ENCODE results near the gene GLIS1. TPM values are rescaled to one million over a fixed set of nuclear protein-coding genes. Genes with fewer than 3 reads are reported as not detected.

GLIS1 gene
- total RNA-seq, 1 donor from 2014 or later = not detected

DNA sequence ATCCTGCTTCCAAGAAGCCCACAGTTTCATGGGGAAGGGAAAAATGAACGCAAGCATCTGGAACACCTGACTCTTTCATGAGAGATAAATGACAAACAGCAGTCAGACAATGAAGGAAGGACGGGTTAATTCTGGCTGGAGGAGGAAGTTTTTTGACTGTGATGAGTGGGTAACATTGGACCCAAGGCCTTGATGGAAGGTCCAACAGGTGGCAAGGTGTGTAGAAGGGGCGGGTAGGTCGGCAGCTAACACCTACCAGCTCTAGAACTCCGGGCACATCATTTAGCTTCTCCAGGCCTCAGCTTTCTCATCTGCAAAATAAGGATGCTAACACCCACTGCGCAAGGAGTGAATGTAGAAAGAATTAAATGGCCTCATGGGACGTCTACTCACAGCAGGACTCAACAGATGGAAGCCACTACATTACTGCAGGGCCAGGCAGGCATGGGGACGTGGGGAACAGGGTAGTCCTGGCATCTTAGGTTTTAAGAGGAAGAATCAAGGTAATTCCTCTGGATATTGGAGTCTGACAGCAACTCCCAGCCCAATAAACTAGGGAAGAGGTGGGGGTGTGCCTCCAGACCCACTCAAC lies 12.9 kb downstream of the GLIS1 start:
- intact Hi-C loops (cut with micrococcal nuclease) = no loop called here
- ATAC-seq (no peak), DNase-seq (no peak)

DNA sequence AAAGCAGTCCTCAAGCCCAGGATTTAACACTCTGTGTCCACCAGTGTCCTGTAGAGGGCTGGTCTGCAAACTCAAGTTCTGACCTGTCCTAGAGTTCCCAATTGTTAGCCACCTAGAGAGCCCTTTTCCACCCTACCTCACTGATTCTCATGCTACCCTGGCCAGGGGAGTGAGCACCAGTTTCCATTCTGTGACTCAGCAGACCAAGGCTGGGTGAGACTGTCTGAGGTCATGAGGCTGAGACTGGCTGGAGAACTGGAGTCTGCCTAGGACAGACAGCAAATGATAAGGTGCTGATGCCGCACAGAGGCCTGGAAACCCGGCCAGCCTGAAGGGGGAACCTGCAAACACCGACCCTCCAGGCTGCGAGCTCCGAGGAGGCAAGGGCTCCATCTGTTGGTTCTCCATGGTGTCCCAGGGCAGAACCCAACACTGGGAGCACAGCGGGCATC lies 13.7 kb downstream of the GLIS1 start:
- intact Hi-C loops (cut with micrococcal nuclease) = no loop called here
- ATAC-seq (peak; percentile 35), DNase-seq (no peak)

DNA sequence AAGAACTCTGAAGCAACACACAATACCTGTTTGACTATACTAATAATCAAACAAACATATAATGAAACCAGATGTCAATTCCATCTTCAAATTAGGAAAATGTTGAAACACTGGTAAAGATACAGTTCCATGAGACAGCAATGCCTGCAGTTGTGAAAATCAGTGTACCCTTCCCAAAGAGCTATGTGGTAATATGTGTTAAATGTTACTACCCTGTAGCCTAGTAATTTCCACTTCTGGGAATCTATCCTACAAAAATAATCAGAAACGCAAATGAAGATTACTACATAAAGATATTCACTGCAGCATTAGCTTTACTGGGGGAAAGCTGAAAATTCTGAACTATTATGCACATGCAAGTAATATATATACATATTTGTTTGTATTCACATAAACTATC lies 16.9 kb downstream of the GLIS1 start:
- intact Hi-C loops (cut with micrococcal nuclease) = no loop called here
- no peak for DNase-seq
- ATAC-seq = no peak

DNA sequence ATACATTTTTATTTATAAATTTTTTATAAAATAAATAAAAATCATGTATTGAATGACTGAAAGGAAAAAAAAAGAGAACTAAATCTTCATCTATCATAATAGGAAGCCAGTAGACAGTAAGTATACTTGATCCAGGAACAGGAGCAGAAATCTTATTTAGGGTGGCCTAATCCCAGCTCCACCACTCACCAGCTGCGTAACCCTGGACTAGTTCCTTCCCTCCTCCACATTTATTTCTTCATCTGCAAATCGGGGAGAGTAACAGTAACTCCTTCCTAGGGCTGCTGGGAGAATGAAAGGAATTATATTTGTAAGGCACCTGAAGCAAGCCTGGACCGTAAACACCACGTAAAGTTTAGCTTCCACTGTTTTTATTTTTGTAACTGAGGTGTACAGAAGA lies 17.9 kb downstream of the GLIS1 start:
- DNase-seq (no peak), ATAC-seq (no peak)
- intact Hi-C loops (cut with micrococcal nuclease) = no loop called here

DNA sequence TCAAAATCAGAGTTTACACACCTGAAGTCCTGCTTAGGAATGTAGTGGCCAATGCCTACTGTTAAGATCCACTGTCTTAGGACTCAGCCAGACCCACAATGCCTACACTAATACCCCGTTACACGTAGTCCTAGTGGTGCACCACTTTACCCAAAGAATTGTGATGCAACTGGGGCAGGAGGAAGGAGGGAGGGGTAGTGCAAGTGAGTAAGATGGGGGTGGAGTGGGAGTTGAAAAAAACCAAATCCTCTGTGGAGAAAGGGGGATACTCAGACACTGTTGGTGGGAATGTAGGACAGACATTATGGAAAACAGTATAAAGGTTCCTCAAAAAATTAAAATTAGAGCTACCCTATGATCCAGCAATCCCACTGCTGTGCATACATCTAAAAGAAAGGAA lies 19.5 kb downstream of the GLIS1 start:
- intact Hi-C loops (cut with micrococcal nuclease) = no loop called here
- ATAC-seq = no peak
- DNase-seq = no peak

DNA sequence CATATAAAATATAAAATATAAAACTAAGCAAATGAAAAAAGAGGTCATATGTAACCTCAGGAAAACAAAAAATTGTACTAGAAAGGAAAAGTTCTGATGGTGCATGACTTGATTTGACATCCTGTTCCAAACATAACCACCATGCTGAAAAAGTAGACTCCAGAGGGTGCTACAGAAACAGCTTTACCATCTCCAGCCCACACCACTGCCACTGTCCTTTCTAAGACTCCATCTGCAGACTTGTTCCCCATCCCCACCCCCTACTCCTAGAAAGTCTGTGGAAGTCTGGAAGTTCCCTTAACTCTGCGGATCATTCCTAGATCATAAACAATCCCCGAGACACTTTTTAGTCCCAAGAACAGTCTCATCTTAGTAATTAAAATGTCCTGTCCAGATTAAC lies 20.5 kb downstream of the GLIS1 start:
- intact Hi-C loops (cut with micrococcal nuclease) = no loop called here
- no peak for DNase-seq
- ATAC-seq = no peak

DNA sequence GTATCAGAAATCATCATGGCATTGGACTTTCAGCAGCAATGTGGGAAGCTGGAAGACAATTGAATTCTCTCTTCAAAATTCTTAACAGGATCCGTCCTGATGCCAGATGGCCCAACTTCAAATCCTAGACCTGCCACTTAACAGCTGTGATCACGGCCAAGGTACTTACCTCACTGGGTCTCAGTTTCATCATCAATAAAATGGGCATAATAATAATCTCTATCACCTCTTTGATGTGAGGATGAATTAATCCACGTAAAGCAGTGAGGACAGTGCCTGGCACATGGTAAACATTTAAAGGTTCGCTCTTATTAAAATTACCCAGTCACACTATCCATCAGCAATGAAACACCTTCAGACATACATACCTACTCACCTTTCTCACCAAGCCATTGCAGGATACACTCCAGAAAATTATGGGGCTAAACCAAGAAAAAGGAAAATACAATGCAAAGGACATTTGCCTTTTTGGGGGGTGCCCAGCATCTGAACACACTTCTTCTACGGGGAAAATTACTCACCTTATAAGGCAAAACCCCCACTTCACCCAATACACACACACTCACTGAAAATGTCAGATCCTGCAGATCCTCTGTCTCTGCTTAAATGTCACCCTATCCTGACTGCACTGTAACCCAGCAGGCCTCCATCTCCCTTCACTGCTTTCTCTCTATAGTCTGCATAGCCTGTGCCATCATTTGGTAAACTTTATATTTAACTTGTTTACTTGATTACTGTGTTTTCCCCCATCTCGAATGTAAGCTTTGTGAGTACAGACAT lies 21.7 kb downstream of the GLIS1 start:
- ATAC-seq (no peak), DNase-seq (no peak)
- intact Hi-C loops (cut with micrococcal nuclease) = no loop called here

DNA sequence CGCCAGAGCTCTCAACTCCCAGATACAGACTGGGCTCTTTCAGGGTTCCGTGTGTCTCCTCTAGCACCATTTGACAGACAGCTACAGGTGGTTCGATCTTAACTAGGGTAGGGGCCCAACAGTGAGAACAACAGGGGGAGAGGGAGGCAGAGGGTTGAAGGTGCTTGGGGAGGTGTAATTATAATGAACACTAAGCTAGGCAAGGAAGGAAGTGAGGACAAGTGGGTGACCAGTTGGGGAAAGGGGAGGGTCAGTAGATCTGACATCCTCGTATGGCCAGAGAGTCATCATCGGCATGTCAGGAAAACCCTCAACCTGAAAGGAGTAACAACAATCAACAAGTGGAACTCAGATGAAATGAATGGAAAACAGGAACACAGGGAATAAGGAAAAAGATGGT lies 22.8 kb downstream of the GLIS1 start:
- DNase-seq (no peak), ATAC-seq (no peak)
- intact Hi-C loops (cut with micrococcal nuclease) = no loop called here

DNA sequence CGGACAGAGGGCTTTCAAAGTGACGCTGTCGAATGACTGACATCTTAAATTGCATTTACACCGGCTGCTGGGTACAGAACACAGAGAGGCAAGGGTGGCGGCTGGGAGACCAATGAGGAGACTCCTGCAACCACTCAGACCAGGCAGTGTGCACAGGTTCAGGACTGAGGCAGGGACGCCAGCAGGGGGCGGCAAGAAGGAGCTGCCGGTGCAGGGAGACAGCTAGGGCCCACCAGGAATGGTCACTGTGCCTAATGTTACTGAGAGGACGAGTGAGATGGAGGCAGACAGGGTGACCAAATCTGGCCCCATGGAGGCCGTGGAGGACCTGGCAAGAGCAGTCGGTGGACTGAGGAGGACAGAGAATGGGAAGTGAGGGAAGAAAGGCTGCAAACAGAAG lies 23.5 kb downstream of the GLIS1 start:
- peak; percentile 23 for ATAC-seq
- intact Hi-C loops (cut with micrococcal nuclease) = no loop called here

DNA sequence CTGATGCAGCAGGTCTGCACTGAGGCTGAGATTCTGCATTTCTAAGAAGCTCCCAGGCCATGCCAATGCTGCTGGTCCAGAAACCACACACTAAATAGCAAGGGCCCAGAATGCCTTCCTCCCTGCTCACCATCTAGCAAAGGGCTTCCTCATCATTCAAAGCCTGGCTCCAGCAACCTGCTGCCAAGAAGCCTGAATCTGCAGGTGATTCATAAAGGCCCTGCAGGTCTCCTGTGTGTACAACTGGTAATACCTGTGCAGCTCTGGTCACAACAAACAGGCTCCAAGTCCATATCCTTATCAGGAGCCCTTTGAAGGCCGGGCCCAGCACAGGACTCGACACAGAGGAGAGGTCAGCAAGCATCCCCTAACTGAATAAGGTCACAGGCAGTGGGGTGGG lies 26.7 kb downstream of the GLIS1 start:
- intact Hi-C loops (cut with micrococcal nuclease) = no loop called here
- DNase-seq = no peak
- no peak for ATAC-seq

More for the DNA sequence above, 23.5 kb downstream of the GLIS1 start:
- no peak for DNase-seq

DNA sequence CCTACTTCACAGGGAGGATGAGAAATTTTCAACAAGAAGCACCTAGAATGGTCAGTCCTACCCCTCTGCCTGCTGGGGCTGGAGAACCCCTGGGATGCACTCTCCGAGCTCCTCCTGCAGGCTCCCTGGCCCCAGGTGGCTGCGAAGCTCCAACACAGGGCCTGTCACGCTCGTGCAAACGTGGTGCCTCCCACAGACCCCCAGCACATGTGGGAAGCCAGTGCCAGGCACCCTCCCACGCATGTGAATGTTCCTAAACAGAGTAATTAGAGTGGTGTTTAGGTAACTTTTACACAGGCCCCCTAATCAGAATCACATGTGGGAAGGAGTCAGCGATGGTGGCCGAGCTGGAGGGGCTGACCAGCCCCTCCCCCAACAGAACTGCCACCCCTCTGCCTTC lies 28.4 kb downstream of the GLIS1 start:
- DNase-seq = no peak
- intact Hi-C loops (cut with micrococcal nuclease) = no loop called here
- ATAC-seq = no peak

DNA sequence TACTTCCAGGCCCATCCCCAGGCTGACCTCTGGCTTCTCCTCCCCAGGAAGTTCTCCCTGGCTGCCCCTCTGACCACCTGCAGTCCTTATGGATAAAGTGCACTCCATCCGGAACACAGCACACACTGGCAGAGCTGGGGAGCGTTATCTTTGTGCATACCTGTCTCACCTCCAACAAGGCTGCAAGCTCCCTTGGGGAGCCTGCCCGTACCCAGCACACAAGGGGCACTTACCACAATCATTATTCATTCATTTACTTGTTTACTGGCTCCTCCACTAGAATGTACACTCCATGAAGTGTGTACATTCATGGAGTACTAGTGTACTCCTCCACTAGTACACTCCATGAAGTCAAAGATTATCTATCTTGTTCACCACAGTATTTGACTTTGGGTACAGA lies 30.3 kb downstream of the GLIS1 start:
- intact Hi-C loops (cut with micrococcal nuclease) = no loop called here
- no peak for ATAC-seq
- no peak for DNase-seq

DNA sequence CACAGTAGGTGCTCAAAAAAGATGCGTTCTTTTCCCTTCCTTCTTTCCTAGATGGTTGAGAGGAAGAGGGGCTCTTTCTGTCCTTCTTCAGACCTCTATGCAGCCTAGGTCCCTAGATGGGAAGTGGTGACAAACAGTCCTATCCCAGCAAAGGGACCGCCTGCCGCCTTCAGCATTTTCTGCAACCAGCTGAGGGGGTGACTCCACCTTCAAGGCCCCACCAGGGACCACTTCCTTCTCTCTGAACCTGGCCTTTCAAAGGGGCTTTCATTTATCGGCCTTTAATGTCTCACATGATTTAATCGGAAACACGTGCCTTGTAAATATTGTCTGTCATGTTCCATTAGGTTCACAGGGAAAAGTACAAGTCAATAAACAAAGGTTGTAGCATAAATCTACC lies 32.6 kb downstream of the GLIS1 start:
- DNase-seq (no peak), ATAC-seq (no peak)
- intact Hi-C loops (cut with micrococcal nuclease) = no loop called here

DNA sequence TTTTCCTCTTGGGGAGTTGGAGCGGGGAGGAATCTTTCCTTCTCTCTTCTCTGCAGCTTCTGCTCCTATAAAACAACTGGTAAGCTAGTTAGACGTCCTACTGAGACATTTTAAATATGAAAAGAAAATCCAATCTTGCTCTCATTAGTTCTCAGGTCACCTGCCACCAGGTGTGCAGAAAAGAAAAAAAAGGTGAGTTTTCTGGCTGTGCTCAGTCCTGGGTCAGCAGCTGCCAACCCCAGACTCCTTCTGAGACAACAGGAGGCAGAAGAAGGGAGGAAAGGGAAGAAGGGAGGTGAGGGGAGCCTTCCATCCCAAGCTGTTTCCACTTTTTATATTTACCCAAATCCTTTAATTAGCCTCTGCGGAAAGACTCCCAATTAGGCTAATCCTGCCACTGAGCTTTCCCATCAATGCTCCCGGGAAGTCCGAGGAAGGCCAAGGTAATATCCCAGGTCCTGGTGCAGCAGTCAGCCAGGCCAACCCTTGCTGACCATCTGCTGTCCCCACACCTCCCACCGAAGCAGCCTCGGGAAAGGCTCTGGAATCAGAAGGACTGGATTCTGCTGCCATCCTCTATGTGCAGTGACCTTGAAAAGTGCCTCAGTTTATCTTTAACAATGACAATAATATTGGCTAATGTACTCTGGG lies 33.4 kb downstream of the GLIS1 start:
- intact Hi-C loops (cut with micrococcal nuclease) = no loop called here
- DNase-seq (no peak), ATAC-seq (no peak)

DNA sequence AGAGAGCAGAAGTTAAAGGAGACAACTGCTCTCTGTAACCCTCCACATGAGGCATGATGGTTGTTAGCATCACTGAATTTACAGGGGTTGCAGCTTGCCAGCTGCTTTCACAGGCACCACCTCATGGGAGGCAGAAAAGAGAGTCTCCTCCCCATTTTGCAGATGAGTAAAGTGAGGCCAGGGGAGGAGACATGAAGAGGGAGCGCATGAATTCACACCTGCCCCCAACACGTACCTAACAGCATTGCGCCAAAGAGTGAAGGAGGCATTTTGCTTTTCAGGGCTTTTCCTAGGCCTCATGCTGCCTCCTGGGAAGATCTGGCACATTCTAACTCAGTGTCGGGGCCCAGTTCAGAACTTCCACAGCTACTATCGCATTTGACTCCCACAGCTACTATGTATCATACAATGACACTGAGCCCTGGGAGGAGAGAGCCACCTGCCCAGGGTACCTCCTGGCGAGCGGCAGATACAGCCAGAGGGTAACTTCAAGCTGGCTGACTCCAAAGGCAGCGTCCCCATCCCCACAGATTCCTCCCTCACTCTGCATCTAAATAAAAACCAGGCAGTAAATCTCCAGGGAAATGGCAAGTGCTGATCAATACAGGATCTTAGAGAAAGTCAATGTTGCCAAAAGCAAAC lies 34.0 kb downstream of the GLIS1 start:
- intact Hi-C loops (cut with micrococcal nuclease) = no loop called here
- no peak for DNase-seq
- ATAC-seq = no peak

DNA sequence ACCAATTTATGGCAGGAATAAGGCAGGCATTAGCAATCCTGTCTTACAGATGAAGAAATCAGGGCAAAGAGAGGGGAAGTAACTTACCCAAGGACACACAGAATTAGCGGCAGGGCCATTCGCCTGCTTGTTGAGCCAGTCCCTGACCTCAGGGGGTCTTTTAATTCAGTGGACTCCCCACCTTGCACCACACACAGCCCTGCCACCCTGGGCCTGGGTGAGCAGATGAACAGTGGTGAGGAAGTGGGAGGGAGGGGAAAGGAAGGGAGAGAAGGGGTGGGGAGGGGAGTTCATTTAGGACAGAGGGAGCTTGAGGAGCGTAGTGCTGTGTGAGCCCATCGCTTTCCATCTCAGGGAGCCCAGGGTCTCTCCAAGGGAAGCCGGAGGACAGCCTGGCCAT lies 34.7 kb downstream of the GLIS1 start:
- intact Hi-C loops (cut with micrococcal nuclease) = no loop called here
- DNase-seq (no peak), ATAC-seq (no peak)

DNA sequence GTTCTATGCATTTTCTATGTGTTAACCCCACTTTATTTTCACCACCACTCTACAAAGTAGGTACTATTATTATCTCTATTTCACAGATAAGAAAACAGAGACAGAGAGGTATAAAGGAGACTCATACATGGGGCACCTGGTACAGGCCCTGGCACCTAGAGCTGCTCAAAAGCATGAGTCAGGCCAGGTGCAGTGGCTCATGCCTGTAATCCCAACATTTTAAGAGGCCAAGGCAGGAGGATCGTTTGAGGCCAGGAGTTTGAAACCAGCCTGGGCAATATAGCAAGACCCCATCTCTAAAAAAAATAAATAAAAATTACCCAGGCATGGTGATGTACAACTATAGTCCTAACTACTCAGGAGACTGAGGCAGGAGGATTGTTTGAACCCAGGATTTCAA lies 35.8 kb downstream of the GLIS1 start:
- DNase-seq (no peak), ATAC-seq (no peak)
- intact Hi-C loops (cut with micrococcal nuclease) = no loop called here

DNA sequence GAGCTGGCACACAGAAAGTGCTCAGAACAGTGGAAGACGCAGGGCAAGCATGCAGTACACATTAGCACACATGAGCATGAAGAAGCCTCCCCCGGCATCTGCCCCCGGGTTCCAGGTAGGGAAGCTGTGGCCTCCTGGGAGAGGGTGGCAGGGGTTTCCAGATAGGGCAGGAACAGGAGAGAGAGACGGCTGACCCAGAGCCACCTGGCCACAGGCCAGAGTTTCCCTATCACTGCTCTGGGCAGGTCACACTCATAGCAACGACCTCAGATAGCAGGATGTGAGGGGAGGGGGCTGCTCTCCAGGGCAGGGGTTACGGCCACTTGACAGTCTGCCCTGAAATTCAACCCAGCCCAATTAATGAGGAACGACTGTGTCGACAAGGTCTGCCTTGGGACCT lies 36.6 kb downstream of the GLIS1 start:
- peak; percentile 33 for ATAC-seq
- no peak for DNase-seq
- intact Hi-C loops (cut with micrococcal nuclease) = no loop called here

DNA sequence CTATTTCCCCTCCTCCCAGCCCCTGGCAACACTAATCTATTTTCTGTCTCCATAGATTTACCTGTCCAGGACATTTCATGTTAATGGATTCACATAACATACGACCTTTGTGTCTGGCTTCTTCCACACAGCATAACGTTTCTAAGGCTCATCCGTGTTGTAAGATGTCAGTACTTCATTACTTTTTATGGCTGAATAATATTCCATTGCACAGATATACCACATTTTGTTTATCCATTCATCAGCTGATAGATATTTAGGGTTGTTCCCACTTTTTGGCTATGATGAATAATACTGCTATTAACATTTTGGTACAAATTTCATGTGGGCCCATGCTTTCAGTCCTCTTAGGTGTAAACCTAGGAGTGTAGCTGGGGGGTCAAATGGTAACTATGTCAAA lies 38.2 kb downstream of the GLIS1 start:
- ATAC-seq = no peak
- no peak for DNase-seq
- intact Hi-C loops (cut with micrococcal nuclease) = no loop called here

DNA sequence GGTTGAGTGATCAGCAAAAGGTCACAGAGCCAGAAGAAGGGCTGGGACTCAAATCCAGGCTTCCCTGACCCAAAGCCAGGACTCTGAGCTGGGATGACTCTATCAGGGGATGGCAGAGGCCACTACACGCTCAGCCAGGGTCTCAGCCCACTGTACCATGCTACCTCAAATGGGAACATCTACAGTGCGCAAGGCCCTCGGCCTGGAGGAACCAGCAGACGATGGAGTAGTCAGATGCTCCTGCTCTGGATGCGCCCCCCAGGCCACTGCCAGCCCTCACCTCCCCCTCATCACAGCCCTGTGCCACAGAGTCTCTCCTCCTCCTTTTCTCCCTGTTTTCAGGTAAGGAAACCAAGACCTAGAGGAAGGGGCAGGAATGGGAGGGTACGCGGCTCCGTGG lies 39.0 kb downstream of the GLIS1 start:
- intact Hi-C loops (cut with micrococcal nuclease) = no loop called here
- no peak for ATAC-seq
- DNase-seq = no peak

Measured in left ventricle myocardium superior (tissue), 1 donor.